HG03354 (cell line): ENCODE data around the gene TJP2.
"Not testable (repeated sequence)": the region's sequence is repeated elsewhere in the genome, so short reads cannot be mapped to it uniquely, and the experiment has no call there.

Source experiments
- ATAC-seq: cut with Tn5 transposase; IDR thresholded peaks from one replicate; pipeline ENCODE4 v1.9.1; 2021; ENCODE audit warnings: mild to moderate bottlenecking; ENCODE audit not compliant: unreplicated experiment, poor library complexity, severe bottlenecking

Gene TJP2

GRCh38 chr9:69265891-69266290 is 91.8 kb downstream of the TJP2 start:
- ATAC-seq, result no peak

DNA sequence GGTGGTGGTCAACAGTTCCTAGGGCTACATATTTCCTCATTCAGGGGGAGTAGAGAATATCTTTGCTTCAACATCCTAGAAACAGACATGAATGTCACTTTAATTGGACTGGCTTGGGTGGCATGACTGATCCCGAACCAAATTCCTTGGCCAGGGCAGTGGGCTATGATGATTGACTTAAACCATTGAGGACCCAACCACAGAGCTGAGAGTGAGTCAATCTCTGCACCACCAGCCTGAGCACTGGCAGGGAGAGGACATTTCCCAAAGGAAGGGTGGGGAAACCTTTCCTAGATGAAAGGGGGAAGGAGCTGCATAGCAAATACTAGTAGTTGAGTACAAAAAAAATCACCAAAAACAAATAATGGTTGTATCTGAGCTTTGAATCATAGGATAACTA is 98.1 kb downstream of the TJP2 start:
- ATAC-seq, result no peak

GRCh38 chr9:69273161-69273560 is 99.1 kb downstream of the TJP2 start:
- ATAC-seq, result no peak

- no peak for ATAC-seq
Observed at GRCh38 chr9:69276775-69277174, 102.7 kb downstream of the TJP2 start.

- ATAC-seq, result no peak
Observed at GRCh38 chr9:69279084-69279731, 105.1 kb downstream of the TJP2 start.

GRCh38 chr9:69279733-69280132 is 105.7 kb downstream of the TJP2 start:
- ATAC-seq, result no peak

GRCh38 chr9:69283003-69283402 is 108.9 kb downstream of the TJP2 start:
- ATAC-seq, result no peak

- ATAC-seq, result no peak
Observed at GRCh38 chr9:69292078-69292477, 118.0 kb downstream of the TJP2 start.

- ATAC-seq, result no peak
Observed at GRCh38 chr9:69293156-69293555, 119.1 kb downstream of the TJP2 start.

GRCh38 chr9:69295872-69296552 is 121.9 kb downstream of the TJP2 start:
- no peak for ATAC-seq

DNA sequence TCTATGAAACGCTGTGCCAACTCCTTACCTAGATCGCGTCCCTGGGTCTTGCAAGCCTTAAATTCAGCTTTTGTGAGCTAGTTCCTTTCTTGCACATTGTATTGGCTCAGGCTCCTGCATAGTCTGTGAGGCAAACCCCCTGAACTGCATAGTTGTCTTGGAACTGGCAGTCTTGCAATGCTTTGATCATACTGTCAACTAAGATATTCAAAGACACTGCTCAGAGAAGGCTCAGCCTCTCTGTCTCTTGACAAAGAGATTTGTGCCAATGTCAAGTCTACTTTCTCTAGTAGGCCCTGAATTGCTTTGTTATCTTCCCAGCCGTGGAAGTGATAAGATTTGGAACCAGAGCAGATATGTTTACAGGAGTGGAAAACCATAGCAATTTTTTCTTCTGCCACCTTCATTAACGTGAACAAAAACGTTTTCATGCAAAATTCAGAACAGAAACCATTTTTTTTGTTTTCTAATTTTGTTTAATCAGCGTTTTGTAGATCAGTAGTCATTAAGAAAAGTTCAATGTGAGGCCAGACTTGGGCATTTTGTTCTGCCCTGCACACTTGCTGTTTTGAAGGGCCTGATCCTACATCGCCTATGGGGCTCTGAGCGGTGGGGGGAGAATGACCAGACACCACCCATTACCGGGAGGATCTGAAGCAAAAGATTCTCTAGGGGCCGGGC is 123.4 kb downstream of the TJP2 start:
- ATAC-seq, result no peak

DNA sequence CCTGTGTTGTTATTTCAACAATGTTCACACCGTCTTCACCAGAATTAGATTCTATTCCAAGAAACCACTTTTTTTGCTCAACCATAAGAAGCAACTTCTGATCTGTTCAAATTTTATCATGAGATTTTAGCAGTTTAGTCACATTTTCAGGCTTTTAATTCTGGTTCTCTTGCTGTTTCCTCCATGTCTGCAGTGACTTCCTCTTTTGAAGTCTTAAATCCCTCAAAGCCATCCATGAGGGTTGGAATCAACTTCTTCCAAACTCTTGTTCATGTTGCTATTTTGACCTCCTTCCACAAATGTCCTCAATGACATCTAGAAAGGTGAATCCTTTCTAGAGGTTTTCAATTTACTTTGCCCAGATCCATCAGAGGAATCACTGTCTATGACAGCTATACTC is 125.2 kb downstream of the TJP2 start:
- no peak for ATAC-seq

GRCh38 chr9:69299826-69300225 is 125.7 kb downstream of the TJP2 start:
- ATAC-seq, result no peak

- ATAC-seq, result no peak
Observed at GRCh38 chr9:69303331-69303730, 129.3 kb downstream of the TJP2 start.

GRCh38 chr9:69306895-69307445 is 132.9 kb downstream of the TJP2 start:
- not testable (repeated sequence) for ATAC-seq

DNA sequence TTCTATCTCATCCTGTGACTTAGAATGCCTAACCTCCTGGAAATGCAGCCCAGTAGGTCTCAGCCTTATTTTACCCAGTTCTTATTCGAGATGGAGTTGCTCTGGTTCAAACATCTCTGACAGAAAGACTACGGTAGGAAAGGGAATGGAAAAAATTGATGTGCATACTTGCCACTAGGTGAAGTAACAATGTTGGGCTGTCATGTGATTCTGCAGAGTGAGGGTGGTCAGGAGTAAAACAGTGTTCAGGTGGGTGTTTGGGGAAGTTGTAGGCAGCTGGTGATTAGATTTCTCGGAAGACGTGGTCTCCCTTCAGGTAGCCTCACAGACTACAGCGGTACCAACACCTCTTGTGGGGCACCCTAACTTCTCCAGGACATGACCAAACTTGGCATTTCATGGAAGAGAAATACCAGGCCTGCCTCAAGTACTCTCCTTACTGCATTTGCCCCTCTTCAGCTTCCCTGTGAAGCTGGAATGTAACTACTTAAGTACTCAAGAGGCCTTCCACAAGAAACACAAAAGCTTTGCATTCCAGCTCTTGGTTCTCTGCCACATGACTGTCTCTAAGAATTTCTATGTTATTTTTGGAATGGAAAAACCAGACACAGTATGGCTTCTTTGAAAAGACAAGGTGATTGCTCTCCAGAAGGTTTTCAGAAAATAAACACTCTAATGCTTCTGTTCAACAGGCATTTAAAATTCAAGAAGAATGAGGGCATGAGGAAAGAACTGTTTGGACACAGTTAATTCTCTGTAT is 133.5 kb downstream of the TJP2 start:
- no peak for ATAC-seq

DNA sequence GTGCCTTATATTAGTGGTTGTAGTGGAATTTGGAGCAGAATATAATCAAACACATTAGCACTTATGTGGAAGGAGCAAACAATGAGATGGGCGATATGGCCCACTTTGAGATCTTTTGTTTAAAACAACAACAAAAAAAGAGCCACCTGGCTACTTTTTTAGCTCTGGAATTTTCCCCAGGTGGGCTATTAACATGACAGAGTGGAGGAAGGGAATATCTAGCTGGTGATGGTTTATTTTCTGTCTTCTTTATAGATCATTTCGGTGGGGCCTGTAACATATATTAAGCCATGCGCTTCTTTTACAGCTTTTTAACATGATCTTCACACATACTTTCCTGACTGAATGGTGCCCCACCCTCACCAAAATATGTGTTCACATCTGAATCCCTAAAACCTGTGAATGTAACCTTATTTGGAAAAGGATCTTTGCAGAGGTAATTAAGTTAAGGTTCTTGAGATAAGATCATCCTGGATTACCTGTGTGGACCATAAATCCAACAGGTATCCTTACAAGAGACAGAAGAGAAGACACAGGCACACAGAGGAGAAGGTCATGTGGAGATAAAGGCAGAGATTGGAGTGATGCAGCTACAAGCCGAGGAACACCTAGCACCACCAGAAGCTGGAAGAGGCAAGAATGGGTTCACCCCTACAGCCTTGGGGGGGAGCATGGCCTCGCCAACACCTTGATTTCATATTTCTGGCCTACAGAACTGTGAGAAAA is 134.3 kb downstream of the TJP2 start:
- ATAC-seq, result no peak

DNA sequence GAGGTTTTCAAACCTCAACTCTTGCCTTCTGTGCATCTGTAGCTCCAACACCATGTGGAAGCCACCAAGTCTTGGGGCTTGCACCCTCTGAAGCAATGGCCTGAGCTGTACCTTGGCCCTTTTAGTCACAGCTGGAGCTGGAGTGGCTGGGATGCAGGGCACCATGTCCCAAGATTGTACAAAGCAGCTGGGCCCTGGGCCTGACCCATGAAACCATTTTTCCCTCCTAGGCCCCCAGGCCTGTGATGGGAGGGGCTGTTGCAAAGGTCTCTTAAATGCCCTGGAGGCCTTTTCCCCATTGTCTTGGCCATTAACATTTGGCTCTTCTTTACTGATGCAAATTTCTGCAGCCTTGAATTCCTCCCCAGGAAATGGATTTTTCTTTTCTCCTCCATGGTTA is 139.1 kb downstream of the TJP2 start:
- no peak for ATAC-seq

DNA sequence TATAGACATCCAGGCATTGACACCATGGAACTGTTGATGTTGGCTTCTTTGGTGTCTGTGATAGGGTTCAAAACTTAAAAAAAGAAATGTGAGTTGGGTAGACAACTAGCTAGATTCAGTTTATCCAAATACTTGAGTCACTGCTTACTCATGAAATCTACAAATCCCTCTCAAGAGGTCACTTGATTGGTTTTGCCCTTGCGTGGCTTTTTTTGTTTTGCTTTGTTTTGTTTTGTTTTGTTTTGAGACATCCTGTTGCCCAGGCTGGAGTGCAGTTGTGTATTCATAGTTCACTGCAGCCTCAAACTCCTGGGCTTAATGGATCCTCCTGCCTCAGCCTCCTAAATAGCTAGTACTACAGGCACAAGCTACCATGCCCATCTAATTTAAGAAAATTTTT is 140.5 kb downstream of the TJP2 start:
- ATAC-seq, result no peak

- ATAC-seq, result no peak
Observed at GRCh38 chr9:69317081-69317480, 143.0 kb downstream of the TJP2 start.
